Measurements from ENCODE around the gene VIT.

VIT gene

DNA sequence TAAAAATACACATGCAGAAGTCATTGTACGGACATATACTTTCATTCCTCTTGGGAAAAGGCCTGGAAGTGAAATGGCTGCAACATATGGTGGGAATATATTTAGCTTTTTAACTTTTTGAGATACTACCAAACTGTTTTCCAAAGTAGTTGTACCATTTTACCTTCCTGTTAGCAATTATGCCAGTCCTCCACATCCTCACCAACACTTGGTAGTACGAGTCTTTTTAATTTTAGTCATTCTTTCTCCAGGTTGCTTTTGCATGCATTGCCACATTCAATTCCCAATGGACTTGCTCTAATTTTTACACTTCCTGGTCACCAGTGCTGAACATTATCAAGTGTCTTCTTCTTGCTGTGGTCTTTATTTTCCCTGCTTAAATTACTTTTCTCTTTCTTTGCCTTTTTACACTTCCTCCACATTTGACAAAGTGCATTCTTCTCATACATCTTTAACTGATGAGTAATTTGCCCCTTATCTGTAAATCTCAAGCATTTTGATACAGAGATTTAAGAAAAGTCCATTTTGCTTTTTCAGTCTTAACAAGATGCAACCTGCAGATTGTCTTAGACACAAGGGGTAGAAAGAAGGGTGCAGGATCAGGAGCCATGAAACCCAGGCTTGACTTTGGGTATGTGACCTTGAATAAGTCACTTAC, 14.5 kb downstream of the VIT start:
- TF ChIP-seq, protein P1, sequence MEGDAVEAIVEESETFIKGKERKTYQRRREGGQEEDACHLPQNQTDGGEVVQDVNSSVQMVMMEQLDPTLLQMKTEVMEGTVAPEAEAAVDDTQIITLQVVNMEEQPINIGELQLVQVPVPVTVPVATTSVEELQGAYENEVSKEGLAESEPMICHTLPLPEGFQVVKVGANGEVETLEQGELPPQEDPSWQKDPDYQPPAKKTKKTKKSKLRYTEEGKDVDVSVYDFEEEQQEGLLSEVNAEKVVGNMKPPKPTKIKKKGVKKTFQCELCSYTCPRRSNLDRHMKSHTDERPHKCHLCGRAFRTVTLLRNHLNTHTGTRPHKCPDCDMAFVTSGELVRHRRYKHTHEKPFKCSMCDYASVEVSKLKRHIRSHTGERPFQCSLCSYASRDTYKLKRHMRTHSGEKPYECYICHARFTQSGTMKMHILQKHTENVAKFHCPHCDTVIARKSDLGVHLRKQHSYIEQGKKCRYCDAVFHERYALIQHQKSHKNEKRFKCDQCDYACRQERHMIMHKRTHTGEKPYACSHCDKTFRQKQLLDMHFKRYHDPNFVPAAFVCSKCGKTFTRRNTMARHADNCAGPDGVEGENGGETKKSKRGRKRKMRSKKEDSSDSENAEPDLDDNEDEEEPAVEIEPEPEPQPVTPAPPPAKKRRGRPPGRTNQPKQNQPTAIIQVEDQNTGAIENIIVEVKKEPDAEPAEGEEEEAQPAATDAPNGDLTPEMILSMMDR (IDR thresholded peaks at IDR 0.05; ENCODE audit: low read depth, low read length), result no peak

DNA sequence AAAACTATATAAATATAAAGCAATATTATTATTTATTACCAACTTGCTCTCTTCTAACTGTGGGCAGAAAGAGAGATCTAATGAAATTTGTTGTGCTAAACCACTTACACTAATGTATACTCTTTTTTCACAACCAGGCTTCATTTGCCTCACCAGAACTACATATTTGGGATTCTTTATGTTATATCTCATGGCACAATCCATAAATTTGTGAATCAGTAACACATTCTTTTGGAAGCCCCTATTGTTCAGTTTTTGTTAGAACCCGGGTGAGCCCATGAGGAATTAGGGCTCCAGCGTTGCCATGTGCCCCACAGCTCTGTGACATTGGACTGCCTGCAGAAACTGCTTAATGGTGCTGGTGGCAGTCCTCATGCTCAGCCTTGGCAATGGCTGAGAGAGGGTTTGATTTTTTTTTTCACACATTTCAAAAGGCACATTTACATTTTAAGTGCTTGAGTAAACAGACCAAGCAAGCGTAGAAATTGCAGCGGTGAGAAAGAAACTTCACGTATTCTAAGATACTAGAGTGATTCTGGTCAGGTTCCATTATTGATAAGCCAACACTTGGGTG, 15.3 kb downstream of the VIT start:
- TF ChIP-seq, protein P1 (IDR thresholded peaks at IDR 0.05; ENCODE audit: low read depth, low read length), result no peak

More for the DNA sequence above, 14.5 kb downstream of the VIT start:
- H3K4me3 ChIP-seq (ENCODE audit: low read depth, low read length), result no peak overlapping the region

DNA sequence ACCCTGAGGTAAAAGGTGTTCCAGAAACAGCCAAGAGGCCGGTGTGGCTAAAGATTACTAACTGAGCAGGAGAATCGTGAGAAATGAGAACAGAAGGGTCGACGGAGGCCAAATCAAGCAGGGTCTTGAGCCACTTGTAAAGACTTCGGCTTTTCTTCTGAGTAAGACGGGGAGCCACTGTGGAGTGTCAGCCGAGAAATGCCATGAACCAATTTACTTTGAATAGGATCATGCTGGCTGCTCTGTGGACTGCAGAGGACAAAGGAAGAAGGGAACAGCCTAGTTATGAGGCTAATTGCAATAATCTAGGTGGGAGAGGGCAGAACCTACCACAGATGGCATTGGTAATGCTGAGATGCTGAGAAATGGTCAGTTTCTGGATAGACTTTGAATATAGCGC, 16.8 kb downstream of the VIT start:
- no peak overlapping the region for H3K4me3 ChIP-seq (ENCODE audit: low read depth, low read length)
- TF ChIP-seq, protein P1 (IDR thresholded peaks at IDR 0.05; ENCODE audit: low read depth, low read length), result no peak

More for the DNA sequence above, 15.3 kb downstream of the VIT start:
- no peak overlapping the region for H3K4me3 ChIP-seq (ENCODE audit: low read depth, low read length)

DNA sequence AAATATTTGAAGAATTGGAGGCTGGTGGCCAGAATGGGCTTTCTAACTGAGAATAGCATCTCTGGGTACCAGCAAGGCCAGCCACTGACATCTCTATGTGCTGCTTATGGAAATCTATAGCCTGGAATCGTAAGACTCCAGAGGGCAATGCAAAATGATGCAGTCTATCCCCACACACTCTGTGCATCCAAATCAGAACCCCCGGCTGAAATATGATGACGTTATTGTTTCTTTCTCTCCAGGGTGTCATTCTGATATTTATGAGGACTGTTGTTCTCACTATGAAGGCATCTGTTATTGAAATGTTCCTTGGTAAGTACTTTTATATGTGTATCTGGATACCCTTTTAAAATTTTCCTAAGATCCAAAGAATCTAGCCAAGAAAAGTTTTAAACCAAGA, 19.6 kb downstream of the VIT start:
- TF ChIP-seq, protein P1 (IDR thresholded peaks at IDR 0.05; ENCODE audit: low read depth, low read length), result no peak

DNA sequence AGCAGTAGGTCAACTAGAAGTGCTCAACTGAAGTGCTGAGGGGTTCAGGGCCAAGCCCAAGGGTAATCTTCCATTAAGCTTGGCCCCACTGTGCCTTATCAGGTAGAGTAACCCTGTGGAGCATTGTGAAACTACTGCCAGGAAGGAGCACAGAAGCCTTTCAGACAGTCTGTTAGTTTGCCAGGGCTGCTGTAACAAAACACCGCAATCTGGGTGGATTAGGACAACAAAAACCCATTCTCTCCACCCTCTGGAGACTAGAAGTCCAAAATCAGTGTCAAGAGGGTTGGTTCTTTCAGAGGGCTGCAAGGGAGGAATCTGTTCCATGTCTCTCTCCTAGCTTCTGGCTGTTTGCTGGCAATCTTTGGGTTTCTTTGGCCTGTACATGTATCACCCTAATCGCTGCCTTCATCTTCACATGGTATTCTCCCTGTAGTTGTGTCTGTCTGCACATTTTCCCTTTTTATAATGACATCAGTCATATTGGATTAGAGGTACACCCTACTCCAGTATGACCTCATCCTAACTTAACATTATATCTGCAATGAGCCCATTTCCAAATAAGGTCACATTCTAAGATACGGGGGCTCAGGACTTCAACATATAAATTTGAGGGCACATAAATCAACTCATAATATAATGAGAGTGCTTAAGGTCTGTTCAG, 21.2 kb downstream of the VIT start:
- H3K4me3 ChIP-seq (ENCODE audit: low read depth, low read length), result no peak overlapping the region
- TF ChIP-seq, protein P1 (IDR thresholded peaks at IDR 0.05; ENCODE audit: low read depth, low read length), result no peak

More for the DNA sequence above, 19.6 kb downstream of the VIT start:
- H3K4me3 ChIP-seq (ENCODE audit: low read depth, low read length), result no peak overlapping the region

DNA sequence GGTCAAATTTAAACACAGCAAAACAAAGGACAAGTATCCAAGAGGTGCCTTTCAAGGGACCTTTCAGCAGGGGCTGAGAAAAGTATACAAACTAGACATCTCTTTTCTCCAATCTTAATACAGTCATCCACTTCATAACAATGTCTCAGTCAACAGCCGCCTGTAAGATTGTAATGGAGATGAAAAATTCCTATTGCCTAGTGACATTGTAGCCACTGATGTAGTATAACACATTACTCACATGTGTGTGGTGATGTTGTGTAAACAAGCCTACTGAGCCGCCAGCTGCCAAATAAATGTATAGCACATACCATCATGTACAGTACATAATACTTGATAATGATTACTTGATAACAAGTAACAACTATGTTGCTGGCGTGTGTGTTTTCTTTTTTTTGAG, 31.0 kb downstream of the VIT start:
- TF ChIP-seq, protein P1 (IDR thresholded peaks at IDR 0.05; ENCODE audit: low read depth, low read length), result no peak
- H3K4me3 ChIP-seq (ENCODE audit: low read depth, low read length), result no peak overlapping the region

DNA sequence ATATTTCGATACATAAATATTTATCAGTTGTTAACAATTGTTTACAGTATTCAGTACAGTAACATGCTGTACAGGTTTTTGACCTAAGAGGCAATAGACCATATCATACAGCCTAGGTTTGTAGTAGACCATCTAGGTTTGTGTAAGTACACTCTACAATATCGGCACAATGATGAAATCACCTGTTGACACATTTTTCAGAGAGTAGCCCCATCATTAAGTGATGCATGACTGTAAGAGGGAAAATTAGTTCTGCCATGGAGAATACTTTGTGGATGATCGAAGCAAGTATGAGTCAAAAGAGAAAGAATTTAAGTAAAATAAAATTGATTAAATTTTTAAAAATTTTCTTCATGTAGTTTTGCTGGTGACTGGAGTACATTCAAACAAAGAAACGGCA, 32.6 kb downstream of the VIT start:
- H3K4me3 ChIP-seq (ENCODE audit: low read depth, low read length), result no peak overlapping the region

More for the DNA sequence above, 32.6 kb downstream of the VIT start:
- TF ChIP-seq, protein P1 (IDR thresholded peaks at IDR 0.05; ENCODE audit: low read depth, low read length), result no peak
